GM21526 (cell line): ENCODE measurements around the gene UCN3.

ENCODE experiments used
- ATAC-seq: cut with Tn5 transposase; IDR thresholded peaks from one replicate; pipeline ENCODE4 v1.9.1; 2021; ENCODE audit warnings: moderate library complexity; ENCODE audit not compliant: unreplicated experiment, low FRiP score

UCN3 gene, protein sequence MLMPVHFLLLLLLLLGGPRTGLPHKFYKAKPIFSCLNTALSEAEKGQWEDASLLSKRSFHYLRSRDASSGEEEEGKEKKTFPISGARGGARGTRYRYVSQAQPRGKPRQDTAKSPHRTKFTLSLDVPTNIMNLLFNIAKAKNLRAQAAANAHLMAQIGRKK

DNA sequence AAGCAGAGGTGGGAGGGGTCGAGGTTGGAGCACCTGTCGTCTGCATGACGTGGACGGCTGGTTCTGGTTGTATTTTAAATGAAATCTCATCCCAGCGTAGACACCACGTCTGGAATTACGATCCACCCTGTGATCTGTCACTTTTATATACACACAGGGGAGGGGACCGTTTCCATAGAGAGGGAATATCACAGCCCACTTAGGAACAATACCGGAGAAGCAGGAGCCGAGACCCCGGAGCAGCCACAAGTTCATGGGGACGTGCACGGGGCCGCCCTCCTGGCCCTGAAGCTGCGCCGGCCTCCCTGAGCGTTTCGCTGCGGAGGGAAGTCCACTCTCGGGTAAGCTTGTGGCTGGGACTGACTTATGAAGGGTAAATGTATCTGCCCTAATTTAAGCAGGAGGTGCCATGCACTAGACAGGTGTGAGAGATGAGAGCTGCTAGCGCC, at the start of gene UCN3:
TSS of gene UCN3 (plus strand) at position 77 of the 449 bp plus-strand sequence. CDS start 8,755 bp downstream, outside the sequence.
- no peak for ATAC-seq

DNA sequence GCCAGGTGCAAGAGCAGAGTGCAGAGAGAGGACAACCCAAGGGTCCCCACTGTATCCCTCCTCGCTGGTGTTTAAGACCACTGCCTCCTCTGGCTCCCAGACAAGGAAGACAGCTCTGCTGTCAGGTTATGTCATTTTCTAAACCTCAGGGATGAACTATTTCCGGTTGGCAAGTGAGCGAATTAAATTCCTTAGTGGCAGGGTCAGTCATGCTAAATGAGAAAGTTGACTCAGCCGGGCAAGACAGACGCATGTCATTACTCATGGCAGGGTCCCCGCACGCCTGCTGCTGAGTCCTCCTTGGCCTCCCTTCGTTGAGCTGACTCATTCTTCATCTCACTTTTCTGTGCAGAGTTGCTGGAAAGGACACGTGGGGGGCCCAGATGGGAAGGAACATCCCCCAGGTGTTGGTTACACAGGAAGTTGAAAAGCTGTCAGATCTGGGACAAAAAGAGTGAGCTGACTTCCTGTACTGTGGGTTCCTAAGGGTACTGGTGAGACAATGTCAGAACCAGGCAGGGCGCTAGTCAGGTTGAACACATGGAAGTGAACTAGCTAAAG, 47.1 kb upstream of the UCN3 start:
- no peak for ATAC-seq

DNA sequence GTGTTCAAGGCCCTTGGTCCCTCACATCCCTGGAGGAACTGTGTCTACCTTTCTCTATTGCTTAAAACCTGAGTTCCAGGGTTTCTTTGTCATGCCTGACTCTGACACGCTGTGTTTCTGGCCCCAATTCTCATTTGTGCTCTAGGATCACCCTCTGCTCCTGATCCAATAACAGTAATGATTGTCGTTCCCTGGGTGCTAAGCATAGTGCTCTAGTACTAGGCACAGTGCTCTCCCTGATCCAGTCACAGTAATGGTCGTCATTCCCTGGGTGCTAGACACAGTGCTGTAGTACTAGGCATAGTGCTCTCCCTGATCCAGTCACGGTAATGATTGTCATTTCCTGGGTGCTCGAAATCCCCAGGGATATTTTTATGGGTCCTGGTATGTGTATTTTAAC, 46.6 kb upstream of the UCN3 start:
- no peak for ATAC-seq

DNA sequence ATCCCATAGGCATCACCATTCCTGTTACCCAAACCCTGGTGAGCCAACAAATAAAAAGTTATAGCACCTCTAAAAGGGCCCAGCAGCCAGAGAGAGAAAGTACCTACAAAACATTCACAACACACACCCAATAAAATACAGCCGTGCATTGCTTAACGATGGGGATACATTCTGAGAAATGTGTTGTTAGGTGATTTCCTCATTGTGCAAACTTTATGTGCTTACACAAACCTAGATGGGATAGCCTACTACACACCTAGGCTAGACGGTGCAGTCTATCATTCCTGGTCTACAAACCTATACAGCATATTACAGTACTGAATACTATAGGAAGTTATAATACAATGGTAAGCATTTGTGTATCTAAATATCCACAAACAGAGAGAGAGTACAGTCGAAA, 44.9 kb upstream of the UCN3 start:
- no peak for ATAC-seq

DNA sequence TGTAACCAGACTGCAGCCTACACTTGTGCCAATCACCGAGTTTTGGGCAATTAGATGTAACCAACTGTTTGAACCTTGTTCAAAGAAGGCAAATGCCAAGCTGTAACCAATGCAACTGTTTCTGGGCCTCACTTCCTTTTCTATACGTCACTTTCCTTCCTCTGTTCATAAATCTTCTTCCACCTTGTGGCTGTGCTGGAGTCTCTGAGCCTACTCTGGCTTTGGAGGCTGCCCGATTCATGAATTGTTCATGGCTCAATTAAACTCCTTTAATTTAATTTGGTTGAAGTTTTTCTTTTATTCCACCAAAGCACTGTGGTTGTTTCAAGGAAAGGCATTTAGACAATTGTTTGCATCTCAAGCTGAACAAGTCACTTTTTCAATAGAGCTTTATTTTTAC, 43.5 kb upstream of the UCN3 start:
- no peak for ATAC-seq

DNA sequence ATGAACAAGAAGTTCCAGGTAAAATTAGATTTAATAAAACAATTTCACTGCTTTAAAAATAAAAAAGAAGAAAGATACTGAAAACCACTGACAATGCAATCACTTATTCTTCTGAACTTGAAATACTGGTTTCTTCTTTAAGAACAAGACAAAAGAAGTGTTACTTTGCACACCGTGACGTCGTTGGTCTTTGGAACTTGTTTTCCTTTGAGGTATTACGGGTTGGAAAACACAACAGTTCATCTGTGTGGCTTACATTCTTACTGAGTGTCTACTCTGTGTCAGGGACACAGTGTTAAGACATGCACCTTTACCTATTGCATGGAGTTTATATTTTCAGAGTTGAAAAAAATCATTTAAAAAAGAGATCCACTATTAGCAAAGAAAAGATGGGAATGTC, 41.3 kb upstream of the UCN3 start:
- ATAC-seq = no peak

DNA sequence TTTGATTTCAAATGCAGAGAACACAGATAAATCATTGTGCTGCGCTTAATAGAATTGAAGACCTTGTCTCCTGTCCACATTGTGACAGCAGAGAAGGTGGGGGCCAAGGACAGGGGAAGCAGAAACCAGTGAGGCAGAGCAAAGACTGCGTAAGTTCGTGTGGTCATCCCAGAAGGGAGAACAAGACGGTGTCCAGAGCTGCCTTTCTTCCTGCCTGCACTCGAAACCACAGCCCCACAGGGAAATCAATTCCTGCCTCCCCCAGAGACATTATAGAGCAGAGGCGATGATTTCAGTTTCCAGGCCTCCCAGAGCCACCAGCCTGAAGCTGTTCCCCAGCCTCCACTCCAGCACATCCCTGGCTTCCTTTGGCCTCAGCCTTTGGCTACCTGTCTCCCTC, 39.7 kb upstream of the UCN3 start:
- ATAC-seq = no peak

DNA sequence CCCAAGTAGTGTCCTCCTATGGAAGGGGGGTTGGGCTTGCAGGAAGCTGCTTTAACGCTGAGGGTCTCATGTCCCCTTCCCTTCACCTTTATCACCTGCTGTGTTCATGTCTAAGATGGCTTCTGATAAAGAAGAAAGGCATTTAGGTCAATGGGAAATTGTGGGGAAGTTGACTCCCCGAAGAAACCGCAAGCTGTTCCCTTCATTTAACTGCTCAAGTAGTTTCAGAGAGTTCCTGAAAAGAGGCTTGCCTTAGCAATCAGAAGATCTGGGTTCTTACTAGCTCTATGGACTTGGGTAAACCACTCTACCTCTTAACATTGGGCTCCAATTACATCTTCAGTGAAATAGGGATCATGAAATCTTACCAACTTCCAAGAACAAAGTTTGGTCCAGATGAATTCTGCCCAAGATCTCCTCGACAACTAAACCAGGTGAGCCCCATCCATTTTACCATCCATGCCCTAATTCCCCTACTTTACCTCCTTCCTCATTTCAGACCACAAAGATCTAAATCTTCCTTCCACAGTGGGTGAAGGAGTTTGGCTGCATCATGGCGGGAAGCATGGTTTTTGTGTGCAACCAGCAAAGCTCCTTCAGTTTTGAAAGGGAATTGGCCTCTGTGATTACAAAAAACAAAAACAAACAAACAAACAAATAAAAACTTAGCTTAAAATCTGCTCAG, 30.4 kb upstream of the UCN3 start:
- no peak for ATAC-seq

DNA sequence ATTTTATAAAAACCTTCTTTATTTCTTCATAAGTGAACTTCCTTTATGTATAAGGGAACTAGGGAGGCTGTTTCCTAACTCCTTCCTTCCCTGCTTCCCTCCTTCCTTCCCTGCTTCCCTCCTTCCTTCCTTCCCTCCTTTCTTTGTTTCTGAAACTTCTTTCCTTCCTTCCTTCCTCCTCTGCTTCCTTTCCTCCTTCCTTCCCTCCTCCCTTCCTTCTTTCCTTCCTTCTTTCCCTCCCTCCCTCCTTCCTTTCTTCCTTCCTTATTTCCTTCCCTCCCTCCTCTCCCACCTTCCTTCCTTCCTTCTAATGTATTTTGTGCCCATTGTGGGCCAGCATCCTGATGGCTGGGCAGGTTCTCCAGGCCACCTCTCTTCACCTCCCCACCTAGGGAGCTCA, 26.8 kb upstream of the UCN3 start:
- ATAC-seq = no peak

DNA sequence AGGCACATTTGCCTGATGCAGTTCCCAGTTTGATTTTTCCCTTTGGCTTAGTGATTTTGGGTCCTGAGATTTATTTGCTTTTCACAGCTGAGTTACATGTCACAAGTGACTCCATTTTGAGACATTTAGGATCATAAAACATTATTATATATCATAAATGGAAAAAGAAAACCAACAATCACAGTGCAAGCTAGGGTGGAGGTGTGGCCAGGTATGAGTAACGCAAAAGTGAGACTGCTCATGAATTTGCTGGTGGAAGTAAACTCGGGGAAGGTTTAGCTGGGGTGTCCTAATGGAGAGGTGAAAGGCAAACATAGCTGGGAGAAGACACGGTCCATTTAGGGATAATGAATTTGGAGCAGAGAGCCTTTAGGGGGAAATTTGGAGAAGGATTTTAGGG, 21.7 kb upstream of the UCN3 start:
- ATAC-seq = no peak

DNA sequence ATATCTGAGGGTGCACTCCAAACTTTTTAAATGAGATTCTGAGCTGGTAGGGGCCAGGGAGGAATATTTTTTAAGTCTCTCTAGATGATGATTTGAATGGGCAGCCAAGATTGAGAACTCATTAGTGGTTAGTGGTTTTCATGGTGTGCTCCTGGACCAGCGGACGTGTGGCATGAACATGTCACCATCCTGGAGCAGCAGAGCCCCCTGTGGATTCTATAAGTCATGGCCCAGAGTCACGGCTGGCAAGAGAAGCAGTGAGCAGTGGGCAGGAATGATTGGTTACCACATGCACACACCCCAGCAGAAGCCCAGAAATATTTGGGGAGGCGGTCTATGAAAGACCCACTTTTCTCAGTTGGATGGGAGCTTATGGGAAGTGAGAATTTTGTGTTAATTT, 21.2 kb upstream of the UCN3 start:
- no peak for ATAC-seq

DNA sequence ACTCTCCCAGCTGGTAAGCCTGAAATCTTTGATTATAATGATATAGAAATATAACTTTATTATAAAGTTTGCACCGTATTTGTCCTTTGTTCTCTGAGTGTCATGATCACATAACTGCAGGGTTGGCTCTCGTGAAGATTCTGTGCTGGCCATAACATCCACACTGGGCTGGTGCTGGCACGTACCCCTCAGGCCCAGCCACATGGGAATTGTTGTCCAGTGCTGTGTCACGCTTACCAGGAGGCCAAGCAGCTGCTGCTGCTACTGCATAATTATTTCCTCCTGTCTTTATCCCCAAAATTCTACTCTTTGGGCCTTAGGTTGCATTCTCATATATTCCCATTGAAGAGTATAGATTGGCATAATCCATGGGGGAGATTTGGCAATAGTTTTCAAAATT, 20.8 kb upstream of the UCN3 start:
- ATAC-seq = no peak

DNA sequence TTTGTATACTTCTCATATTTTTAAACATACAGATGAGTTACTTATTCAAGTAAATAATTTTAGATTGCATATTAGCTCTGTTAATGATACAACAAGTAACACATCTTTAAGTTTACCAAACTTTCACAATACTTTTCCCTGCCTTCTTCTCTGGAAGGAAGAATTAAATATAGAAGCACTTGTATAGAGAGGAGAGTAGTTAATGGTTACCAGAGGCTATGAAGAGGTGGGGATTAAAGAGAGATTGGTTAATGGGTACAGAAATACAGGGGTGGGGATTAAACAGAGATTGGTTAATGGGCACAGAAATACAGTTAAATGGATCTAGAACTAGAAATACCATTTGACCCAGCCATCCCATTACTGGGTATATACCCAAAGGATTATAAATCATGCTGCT, 20.0 kb upstream of the UCN3 start:
- ATAC-seq = no peak

DNA sequence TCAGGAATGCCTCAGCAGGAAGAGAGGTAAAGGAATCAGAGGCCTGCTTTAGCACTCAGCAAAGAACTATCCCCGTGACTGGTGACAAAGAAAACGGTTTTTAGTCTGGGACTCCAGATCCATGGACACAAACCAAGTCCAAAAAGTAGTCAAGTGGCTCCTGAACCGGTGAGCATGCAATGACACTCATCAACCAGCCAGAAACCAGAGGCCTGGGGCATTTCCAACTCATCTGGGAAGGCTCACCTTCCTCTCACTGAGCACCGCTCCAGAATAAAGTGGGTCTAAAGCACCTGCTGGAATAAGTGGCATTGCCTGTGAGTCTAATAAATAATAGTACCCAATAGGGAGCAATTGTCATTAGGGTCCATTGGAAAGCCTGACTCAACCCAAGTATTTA, 17.9 kb upstream of the UCN3 start:
- ATAC-seq = no peak

DNA sequence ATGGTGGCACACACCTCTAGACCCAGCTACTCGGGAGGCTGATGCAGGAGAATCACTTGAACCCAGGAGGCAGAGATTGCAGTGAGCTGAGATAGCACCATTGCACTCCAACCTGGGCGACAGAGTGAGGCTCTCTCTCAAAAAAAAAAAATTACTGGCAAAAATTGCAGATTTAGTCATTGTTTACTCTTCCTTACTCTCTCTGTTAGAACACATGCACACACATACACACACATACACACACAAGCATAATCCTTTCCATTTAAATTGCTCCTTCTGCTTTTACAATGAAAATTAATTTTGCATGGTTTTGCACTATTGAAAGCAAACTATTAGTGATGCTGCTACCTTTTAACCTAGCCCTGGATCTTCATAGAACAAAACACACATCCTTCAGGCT, 15.4 kb upstream of the UCN3 start:
- ATAC-seq = no peak

DNA sequence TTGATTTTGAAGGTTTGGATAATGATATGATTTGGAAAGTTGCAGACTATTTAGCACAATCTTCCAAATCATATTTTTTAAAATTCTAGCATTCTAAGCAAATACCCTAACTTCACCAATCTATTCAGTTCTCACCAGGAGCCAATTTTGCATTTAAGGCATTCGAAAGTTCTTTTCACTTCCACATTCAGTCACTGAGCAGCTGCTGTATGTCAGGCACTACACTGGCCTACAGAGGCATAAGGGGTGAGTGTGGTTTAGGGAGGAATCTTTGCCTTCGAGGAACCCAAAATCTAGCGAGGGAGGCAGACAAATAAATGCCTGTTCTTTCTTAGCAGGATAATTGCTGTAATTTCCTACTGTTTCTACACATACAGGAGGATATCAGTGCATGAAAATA, 10.7 kb upstream of the UCN3 start:
- no peak for ATAC-seq

DNA sequence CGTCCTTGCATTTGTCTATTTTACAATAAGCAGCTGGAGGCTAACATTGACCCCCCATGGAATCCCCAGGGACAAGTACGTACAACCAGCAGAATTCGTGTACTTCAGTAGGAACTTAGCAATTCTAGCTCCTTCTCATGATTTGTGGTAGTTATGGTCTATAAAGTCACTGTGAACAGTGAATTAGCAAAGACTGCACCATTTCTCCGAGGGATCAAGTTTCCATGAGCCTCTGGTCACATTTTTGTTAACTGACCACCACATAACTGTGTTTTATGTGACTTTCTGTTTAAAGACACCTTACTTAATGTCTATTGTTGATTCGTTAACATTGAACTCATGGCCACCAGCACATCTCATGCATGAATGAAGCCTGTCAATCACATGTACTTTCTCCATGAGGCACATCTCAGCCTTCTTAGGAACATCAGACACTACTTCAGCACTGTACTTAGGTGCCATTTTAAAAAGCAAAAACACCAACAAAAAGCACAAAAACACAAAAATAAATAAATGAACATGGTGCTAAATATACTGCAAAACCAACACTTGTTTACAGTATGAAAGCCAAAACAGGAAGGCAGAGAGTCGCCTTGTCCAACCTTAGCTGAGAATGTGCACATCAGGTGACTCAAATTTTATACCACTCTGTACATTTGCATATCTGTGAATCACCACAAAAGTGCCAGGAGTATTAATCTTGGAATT, 9.0 kb upstream of the UCN3 start:
- no peak for ATAC-seq

DNA sequence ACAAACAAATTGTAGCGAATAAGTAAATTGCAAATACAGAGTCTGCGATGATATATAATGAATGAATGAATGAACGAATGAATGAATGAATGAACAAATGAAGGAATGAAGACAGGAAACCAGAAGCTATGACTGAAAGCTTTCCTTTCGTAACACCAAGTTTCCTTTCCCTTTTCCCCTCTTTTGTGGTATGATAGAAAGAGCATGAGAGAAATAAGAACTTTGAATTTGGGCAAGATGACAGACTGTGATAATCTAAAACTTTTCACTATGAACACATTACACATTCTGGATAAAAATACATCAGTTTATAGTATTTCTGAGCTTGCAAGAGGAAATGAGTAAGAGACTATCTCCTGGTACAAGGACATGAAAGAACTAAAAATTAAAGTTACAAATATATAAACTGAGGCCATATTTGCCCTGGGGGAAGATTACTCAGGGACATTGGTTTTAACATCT, 8.4 kb upstream of the UCN3 start:
- ATAC-seq = no peak

DNA sequence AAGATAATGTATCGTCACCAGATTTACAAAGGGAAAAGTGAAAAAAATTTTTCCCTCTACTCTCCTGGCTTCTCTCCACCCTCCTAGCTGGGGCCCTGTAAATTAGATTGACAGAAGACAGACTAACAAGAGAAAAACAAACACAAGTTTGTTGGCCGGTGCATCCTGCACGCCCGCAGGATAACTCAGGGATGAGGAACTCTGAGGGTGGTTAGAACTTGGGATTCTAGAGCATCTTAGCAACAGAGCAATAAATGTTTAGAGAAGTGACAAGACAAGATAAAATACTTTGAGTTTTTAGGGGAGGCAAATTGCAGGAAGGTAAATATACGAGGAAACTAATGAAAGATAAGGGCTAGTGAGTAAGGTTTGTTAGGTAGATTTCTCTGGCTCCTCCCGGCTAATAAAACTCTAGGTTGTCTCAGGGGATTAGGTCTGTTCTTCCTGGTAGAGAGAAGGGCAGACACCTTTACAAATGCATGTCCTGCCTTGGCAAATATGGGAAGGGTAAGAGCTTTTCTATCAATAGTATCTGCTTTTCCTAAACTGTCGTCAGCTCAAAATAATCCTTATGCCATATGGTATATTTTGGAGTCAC, 4.3 kb upstream of the UCN3 start:
- no peak for ATAC-seq

DNA sequence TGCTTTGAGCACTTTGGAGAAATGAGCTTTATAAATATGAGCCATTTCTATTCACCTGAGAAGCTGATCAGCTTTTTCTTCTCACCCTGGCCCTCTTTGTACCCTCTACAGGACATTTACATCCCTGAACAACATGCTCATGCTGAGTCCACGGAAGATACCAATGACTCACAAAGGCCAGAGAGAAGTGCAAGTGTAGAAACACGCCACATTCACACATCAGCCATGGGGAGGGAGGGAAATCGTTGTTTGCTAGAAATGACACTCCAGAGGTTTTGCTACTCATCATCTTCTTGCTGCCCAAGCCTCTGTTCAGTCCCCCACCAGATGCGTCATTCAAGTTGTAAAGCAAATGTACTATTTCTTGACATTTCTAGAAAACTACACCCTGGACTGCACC, 2.8 kb upstream of the UCN3 start:
- no peak for ATAC-seq

DNA sequence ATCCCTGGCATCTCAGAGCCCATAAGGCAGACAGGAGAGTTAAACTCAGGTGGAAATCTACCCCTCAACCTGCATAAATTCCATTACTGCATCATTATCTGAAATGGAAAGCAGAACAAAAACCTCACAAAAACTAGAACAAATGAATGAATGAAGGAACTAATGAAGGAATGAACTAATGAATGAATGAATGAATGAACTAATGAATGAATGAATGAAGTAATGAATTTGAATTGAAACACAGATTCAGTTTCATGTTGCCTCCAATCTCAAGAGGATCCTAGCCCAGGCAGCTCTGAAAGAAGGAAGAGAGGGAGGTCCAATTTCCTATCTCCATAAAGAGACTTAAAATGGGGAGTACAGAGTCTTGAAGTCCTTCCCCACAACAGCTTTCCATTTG, 1.9 kb upstream of the UCN3 start:
- no peak for ATAC-seq
